A549 (cell line): ENCODE data around the gene SUPT4H1. TPM values are rescaled to one million over a fixed set of nuclear protein-coding genes. Genes with fewer than 3 reads are reported as not detected.

Experiments
- ATAC-seq, 2 experiments: fragments of 200-7000 bp in 1 of 2; fragments of >200 bp in 1 of 2; cut with Nextera tagmentation in 1 of 2; cut with Tn5 transposase in 1 of 2; 3 replicates each; pipeline versions ENCODE4 v1.8.0 to v1.9.1; 2018 to 2020; ENCODE audit warnings: mild to moderate bottlenecking in 1 of 2, moderate library complexity in 1 of 2
- CTCF ChIA-PET: fragments of 300-600 bp; sonication (Branson Sonifier 250); formaldehyde crosslinking; extraction: SDS; loops from one replicate; lab custom pipeline; 2021; ENCODE audit warnings: antibody characterized with exemption, inconsistent platforms; lab: Yijun Ruan, JAX
- POLR2A ChIA-PET: fragments of 350-600 bp; formaldehyde crosslinking; extraction: SDS; loops from one replicate; lab custom pipeline; 2021; ENCODE audit warnings: antibody characterized with exemption, inconsistent platforms; lab: Yijun Ruan, JAX
- DNase-seq, 2 experiments: peaks; one replicate each; pipeline versions ENCODE4 v3.0.0 to v3.0.0-alpha.2; 2011 to 2016; ENCODE audit warnings: low read depth in 1 of 2, low spot score in 1 of 2
- FAIRE-seq: peaks from 2 replicates; lab custom pipeline; 2011; peaks lifted over from hg19 to GRCh38; lab: Jason Lieb, UNC
- H3K27ac ChIP-seq, 2 experiments: fragments of >200 bp; sonication (Bioruptor Twin); formaldehyde crosslinking; 3 replicates each; pipeline ENCODE4 v1.5.1; 2016 to 2017
- H3K4me1 ChIP-seq: fragments of >200 bp; sonication (Bioruptor Twin); formaldehyde crosslinking; 3 replicates; pipeline ENCODE4 v1.6.1; 2016
- H3K4me2 ChIP-seq: fragments of >200 bp; sonication (Bioruptor Twin); formaldehyde crosslinking; 3 replicates; pipeline ENCODE4 v1.6.1; 2016
- H3K4me3 ChIP-seq: fragments of >200 bp; sonication (Bioruptor Twin); formaldehyde crosslinking; 3 replicates; pipeline ENCODE4 v1.5.1; 2016
- H3K9me3 ChIP-seq: fragments of >200 bp; sonication (Bioruptor Twin); formaldehyde crosslinking; 3 replicates; pipeline ENCODE4 v1.6.1; 2016
- BHLHE40 ChIP-seq: IDR thresholded peaks from 2 replicates; pipeline ENCODE4 v1.6.1; 2012; ENCODE audit warnings: low read depth, low read length, inconsistent platforms
- EHF ChIP-seq: fragments of 250-450 bp; sonication (Bioruptor Pico); IDR thresholded peaks from 2 replicates; pipeline ENCODE4 v1.5.0; 2020; ENCODE audit warnings: mild to moderate bottlenecking
- HOXA7 ChIP-seq: fragments of 250-450 bp; sonication (Bioruptor Pico); IDR thresholded peaks from 2 replicates; pipeline ENCODE4 v1.5.0; 2020; ENCODE audit warnings: mild to moderate bottlenecking, moderate library complexity
- JUN ChIP-seq, 2 experiments: fragments of >200 bp; sonication (Bioruptor Twin); formaldehyde crosslinking; IDR thresholded peaks; 2 replicates in 1 of 2; 3 replicates in 1 of 2; pipeline ENCODE4 v1.6.1; 2016 to 2017
- KDM1A ChIP-seq: fragments of 200-600 bp; sonication (generic); IDR thresholded peaks from 2 replicates; pipeline ENCODE4 v1.6.1; 2016; ENCODE audit warnings: low read depth, mild to moderate bottlenecking
- NFE2L2 ChIP-seq: fragments of 150-350 bp; conservative IDR thresholded peaks from 2 replicates; pipeline ENCODE4 v1.6.1; 2014; ENCODE audit warnings: low read length
- PHF8 ChIP-seq: fragments of 200-600 bp; sonication (generic); IDR thresholded peaks from 2 replicates; pipeline ENCODE4 v1.6.1; 2016; ENCODE audit warnings: low read depth, mild to moderate bottlenecking, antibody characterized with exemption, moderate library complexity, borderline replicate concordance
- RAD21 ChIP-seq, 2 experiments: fragments of >200 bp in 1 of 2; sonication (Bioruptor Twin) in 1 of 2; formaldehyde crosslinking in 1 of 2; IDR thresholded peaks in 1 of 2; conservative IDR thresholded peaks in 1 of 2; 2 replicates in 1 of 2; 3 replicates in 1 of 2; pipeline ENCODE4 v1.6.1; 2012 to 2018; ENCODE audit warnings: inconsistent platforms in 1 of 2
- SMC3 ChIP-seq: fragments of >200 bp; sonication (Bioruptor Twin); formaldehyde crosslinking; IDR thresholded peaks from 3 replicates; pipeline ENCODE4 v1.6.1; 2018; ENCODE audit warnings: inconsistent platforms
- TFCP2L1 ChIP-seq: fragments of 250-450 bp; sonication (Bioruptor Pico); IDR thresholded peaks from 2 replicates; pipeline ENCODE4 v1.5.0; 2021; ENCODE audit warnings: mild to moderate bottlenecking
- TP53 ChIP-seq: fragments of 250-450 bp; sonication (Bioruptor Pico); IDR thresholded peaks from 2 replicates; pipeline ENCODE4 v1.5.0; 2021; ENCODE audit warnings: mild to moderate bottlenecking, moderate library complexity
- ZC3H11A ChIP-seq: fragments of 450-650 bp; IDR thresholded peaks from 2 replicates; pipeline ENCODE4 v1.6.1; 2014; ENCODE audit warnings: antibody characterized with exemption, mild to moderate bottlenecking
- WGBS: methylation state at CpG from one replicate; pipeline ENCODE4 v1.1.6; 2017; ENCODE audit errors: missing lambda C conversion rate; 5-methylcytosine and 5-hydroxymethylcytosine counted together
- polyA plus RNA-seq, 4 experiments: library from polyadenylated mRNA; depleted of rRNA in 3 of 4; stranded (reverse); fragments of >200 nt; fragmentation: RNase III in 1 of 4; extraction: RNeasy Plus Mini Kit Qiagen cat#74134 plus additional on column Dnase treatment in 1 of 4; gene quantifications; 2 replicates in 3 of 4; 3 replicates in 1 of 4; pipeline ENCODE4 v1.2.3, GENCODE V29; 2011 to 2017
- TF ChIP-seq, protein P1 (sequence below): fragments of 200-600 bp; sonication (generic); IDR thresholded peaks from 2 replicates; pipeline ENCODE4 v1.6.1; 2016; ENCODE audit warnings: antibody characterized with exemption, mild to moderate bottlenecking, moderate library complexity
- TF ChIP-seq, protein P2 (sequence below): fragments of >200 bp; sonication (Bioruptor Twin); formaldehyde crosslinking; IDR thresholded peaks from 3 replicates; pipeline ENCODE4 v1.6.1; 2016
- TF ChIP-seq, protein P3 (sequence below): IDR thresholded peaks from 2 replicates; pipeline ENCODE4 v1.6.1; 2012
- TF ChIP-seq, protein P4 (sequence below): fragments of 250-450 bp; sonication (Bioruptor Pico); IDR thresholded peaks from 2 replicates; pipeline ENCODE4 v1.5.0; 2020; ENCODE audit warnings: low read depth, mild to moderate bottlenecking, moderate library complexity
- TF ChIP-seq, protein P5 (sequence below): fragments of >200 bp; sonication (Bioruptor Twin); formaldehyde crosslinking; IDR thresholded peaks from 3 replicates; pipeline ENCODE4 v1.5.1; 2016

The SUPT4H1 gene
- polyA plus RNA-seq, 2 of the 4 experiments (the other 2 are of a cell fraction) = 123 to 241 TPM

DNA sequence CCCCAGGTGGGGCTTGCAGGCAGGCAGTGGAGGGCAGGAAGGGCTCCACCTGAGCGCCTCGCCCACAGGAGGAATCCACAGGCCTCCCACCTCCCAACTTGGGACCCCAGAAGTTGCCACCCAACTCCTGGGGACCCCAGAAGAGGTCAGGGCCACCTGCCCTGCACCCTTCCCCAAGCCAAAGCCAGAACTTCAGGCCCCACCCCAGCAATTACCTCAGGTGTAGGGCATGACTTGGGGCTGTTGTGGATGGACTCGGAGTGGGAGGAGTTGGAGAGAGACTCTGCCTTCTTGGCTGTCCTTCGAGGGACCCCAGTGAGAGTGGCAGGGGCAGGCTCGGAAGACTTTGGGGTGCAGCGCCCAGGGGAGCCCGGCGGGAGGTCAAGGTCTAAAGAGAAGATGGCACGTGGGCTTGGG is 33.9 kb downstream of the SUPT4H1 start:
- peak overlapping the region in 1 of 2 experiments; percentile 24; a peak in 1 of 6 replicates for H3K27ac ChIP-seq
- no peak overlapping the region; the same call in 2 of the 3 replicates for H3K4me2 ChIP-seq
- POLR2A ChIA-PET = interaction anchor here (0.7 to 1.4 kb wide), 4 partner anchors 34 to 314 kb away, joined by 4 to 10 read pairs (median 6); partner anchors contain the start of genes RNF43 and SUPT4H1
- DNase-seq (no peak), ATAC-seq (no peak), FAIRE-seq (no peak)
- peaks cover 6% of the 10 kb centered on the region; the same call in 2 of the 3 replicates for H3K4me1 ChIP-seq
- no peak for TF ChIP-seq BHLHE40
- TF ChIP-seq HOXA7 (CRISPR knock-in tag) = no peak
- no peak for TF ChIP-seq NFE2L2
- TF ChIP-seq, protein P1, sequence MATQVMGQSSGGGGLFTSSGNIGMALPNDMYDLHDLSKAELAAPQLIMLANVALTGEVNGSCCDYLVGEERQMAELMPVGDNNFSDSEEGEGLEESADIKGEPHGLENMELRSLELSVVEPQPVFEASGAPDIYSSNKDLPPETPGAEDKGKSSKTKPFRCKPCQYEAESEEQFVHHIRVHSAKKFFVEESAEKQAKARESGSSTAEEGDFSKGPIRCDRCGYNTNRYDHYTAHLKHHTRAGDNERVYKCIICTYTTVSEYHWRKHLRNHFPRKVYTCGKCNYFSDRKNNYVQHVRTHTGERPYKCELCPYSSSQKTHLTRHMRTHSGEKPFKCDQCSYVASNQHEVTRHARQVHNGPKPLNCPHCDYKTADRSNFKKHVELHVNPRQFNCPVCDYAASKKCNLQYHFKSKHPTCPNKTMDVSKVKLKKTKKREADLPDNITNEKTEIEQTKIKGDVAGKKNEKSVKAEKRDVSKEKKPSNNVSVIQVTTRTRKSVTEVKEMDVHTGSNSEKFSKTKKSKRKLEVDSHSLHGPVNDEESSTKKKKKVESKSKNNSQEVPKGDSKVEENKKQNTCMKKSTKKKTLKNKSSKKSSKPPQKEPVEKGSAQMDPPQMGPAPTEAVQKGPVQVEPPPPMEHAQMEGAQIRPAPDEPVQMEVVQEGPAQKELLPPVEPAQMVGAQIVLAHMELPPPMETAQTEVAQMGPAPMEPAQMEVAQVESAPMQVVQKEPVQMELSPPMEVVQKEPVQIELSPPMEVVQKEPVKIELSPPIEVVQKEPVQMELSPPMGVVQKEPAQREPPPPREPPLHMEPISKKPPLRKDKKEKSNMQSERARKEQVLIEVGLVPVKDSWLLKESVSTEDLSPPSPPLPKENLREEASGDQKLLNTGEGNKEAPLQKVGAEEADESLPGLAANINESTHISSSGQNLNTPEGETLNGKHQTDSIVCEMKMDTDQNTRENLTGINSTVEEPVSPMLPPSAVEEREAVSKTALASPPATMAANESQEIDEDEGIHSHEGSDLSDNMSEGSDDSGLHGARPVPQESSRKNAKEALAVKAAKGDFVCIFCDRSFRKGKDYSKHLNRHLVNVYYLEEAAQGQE = no peak
- TF ChIP-seq ZC3H11A = no peak
- TF ChIP-seq, protein P2, sequence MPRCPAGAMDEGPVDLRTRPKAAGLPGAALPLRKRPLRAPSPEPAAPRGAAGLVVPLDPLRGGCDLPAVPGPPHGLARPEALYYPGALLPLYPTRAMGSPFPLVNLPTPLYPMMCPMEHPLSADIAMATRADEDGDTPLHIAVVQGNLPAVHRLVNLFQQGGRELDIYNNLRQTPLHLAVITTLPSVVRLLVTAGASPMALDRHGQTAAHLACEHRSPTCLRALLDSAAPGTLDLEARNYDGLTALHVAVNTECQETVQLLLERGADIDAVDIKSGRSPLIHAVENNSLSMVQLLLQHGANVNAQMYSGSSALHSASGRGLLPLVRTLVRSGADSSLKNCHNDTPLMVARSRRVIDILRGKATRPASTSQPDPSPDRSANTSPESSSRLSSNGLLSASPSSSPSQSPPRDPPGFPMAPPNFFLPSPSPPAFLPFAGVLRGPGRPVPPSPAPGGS = no peak
- no peak for TF ChIP-seq KDM1A
- TF ChIP-seq PHF8 = no peak
- no peak for TF ChIP-seq JUN (IDR thresholded peaks at IDR 0.05)
- TF ChIP-seq, protein P3, sequence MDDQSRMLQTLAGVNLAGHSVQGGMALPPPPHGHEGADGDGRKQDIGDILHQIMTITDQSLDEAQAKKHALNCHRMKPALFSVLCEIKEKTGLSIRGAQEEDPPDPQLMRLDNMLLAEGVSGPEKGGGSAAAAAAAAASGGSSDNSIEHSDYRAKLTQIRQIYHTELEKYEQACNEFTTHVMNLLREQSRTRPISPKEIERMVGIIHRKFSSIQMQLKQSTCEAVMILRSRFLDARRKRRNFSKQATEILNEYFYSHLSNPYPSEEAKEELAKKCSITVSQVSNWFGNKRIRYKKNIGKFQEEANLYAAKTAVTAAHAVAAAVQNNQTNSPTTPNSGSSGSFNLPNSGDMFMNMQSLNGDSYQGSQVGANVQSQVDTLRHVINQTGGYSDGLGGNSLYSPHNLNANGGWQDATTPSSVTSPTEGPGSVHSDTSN = no peak
- no peak for TF ChIP-seq TFCP2L1 (CRISPR knock-in tag)
- TF ChIP-seq, protein P4, sequence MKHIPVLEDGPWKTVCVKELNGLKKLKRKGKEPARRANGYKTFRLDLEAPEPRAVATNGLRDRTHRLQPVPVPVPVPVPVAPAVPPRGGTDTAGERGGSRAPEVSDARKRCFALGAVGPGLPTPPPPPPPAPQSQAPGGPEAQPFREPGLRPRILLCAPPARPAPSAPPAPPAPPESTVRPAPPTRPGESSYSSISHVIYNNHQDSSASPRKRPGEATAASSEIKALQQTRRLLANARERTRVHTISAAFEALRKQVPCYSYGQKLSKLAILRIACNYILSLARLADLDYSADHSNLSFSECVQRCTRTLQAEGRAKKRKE (CRISPR knock-in tag) = no peak
- no peak for TF ChIP-seq TP53
- 80% methylated on average over 9 of the region's 9 CpGs for WGBS
- no peaks in the 10 kb centered on the region for H3K9me3 ChIP-seq
- no peak overlapping the region for H3K4me3 ChIP-seq
- CTCF ChIA-PET = interaction anchor here (0.6 to 19.5 kb wide), 63 partner anchors 9 to 1195 kb away, joined by 3 to 315 read pairs (median 6); partner anchors contain the start of genes MPO, MTMR4, RNF43 and SUPT4H1

DNA sequence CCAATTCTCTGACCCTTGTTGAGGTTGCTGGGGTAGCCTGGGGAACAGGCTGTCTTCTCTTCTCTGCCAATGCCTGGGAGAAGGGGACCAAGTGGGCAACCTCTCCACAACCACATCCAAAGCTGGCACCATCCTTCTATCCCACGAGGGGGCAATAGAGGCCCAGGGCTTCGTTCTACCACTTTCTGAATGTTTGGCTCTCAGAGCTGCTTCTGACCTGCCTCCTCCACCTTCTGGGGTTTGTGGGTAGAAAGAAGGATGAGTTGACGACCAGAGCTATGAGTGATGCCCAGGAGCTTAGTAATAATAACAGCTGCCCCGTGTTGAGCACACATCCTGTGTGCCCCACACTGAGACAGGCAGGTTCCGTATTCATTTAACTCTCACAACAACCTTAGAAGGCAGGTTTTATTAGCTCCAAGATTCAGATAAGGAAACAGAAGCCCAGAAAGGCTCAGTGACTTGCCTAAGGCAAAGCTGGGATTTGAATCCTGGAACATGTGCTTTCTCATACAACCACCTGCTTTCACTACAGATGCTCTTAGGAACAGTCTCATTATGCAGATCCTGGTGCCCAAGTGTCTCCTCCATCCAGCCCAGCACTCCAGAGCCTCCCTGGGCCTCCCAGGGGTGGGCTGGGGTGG is 34.5 kb downstream of the SUPT4H1 start:
- POLR2A ChIA-PET = interaction anchor here (0.7 to 1.4 kb wide), 4 partner anchors 35 to 314 kb away, joined by 4 to 10 read pairs (median 6); partner anchors contain the start of genes RNF43 and SUPT4H1
- H3K4me3 ChIP-seq = no peak overlapping the region
- peaks cover 6% of the 10 kb centered on the region; the same call in 2 of the 3 replicates for H3K4me1 ChIP-seq
- peak; percentile 80 to 94 for ATAC-seq
- CTCF ChIA-PET = interaction anchor here (0.6 to 19.5 kb wide), 67 partner anchors 10 to 1195 kb away, joined by 3 to 315 read pairs (median 6); partner anchors contain the start of genes LPO, MPO, MTMR4 and RNF43
- WGBS = 16% methylated on average over 5 of the region's 5 CpGs
- H3K4me2 ChIP-seq = peak overlapping the region; percentile 33
- H3K9me3 ChIP-seq = no peaks in the 10 kb centered on the region
- FAIRE-seq = peak; percentile 46
- peak overlapping the region; percentile 5 to 24; a peak in 1 of 6 replicates for H3K27ac ChIP-seq
- DNase-seq = peak; percentile 77 to 92
- TF ChIP-seq, protein P5, sequence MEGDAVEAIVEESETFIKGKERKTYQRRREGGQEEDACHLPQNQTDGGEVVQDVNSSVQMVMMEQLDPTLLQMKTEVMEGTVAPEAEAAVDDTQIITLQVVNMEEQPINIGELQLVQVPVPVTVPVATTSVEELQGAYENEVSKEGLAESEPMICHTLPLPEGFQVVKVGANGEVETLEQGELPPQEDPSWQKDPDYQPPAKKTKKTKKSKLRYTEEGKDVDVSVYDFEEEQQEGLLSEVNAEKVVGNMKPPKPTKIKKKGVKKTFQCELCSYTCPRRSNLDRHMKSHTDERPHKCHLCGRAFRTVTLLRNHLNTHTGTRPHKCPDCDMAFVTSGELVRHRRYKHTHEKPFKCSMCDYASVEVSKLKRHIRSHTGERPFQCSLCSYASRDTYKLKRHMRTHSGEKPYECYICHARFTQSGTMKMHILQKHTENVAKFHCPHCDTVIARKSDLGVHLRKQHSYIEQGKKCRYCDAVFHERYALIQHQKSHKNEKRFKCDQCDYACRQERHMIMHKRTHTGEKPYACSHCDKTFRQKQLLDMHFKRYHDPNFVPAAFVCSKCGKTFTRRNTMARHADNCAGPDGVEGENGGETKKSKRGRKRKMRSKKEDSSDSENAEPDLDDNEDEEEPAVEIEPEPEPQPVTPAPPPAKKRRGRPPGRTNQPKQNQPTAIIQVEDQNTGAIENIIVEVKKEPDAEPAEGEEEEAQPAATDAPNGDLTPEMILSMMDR = peak; percentile 96
- TF ChIP-seq RAD21 (conservative IDR thresholded peaks at IDR 0.05 in 1 of 2, IDR thresholded peaks at IDR 0.05 in 1 of 2) (peak; percentile 98), EHF (CRISPR knock-in tag) (no peak), SMC3 (peak; percentile 99)
